Measurements from ENCODE around the gene CRYBG2.

CRYBG2 gene

DNA sequence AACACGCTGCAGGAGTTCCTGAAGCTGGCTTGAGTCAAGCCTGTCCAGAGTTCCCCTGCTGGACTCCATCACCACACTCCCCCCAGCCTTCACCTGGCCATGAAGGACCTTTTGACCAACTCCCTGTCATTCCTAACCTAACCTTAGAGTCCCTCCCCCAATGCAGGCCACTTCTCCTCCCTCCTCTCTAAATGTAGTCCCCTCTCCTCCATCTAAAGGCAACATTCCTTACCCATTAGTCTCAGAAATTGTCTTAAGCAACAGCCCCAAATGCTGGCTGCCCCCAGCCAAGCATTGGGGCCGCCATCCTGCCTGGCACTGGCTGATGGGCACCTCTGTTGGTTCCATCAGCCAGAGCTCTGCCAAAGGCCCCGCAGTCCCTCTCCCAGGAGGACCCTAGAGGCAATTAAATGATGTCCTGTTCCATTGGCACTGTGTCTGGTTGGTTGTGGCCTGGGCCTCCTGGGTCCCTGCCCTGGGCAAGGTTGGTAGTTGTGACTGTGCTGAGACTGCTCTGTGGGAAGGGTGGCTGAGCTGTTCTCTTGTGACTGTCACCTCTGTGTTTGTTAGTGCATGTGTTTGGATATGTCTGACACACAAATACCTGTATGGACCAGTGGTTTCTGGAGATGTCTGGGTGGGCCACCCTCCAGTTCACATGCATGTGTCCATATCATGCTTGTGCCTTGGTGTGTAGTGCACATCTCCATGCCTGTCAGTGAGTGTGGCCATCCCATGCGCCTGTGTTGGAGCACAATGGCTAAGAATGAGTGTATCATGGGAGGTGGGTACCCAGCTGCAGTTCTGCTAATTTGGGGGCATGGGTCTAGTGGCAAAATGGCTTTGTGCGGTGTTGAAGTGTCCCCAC lies 72.6 kb downstream of the CRYBG2 start:
- WGBS (ENCODE audit: insufficient coverage): 100% methylated on average over 5 of the region's 5 CpGs
- peak in 1 of 3 donors; percentile 5 for DNase-seq
- Histone ChIP-seq H3K27me3 (replicated peaks in 2 of 5; ENCODE audit: control insufficient read depth in 4 of 5, insufficient read depth in 5 of 5, low read length in 4 of 5) (no peaks in the 10 kb centered on the region), H3K4me3 (ENCODE audit: control insufficient read depth in 1 of 7, extremely low read depth in 1 of 7, insufficient read depth in 4 of 7, low read depth in 2 of 7, low read length in 6 of 7) (peak overlapping the region in 6 of 7 experiments; percentile 7 to 84 (median 67)), H3K9me3 (ENCODE audit: control extremely low read depth in 1 of 5, control insufficient read depth in 4 of 5, insufficient read depth in 2 of 5, low read depth in 1 of 5, low read length in 4 of 5) (no peaks in the 10 kb centered on the region), H3K4me1 (ENCODE audit: control extremely low read depth in 1 of 4, control insufficient read depth in 4 of 4, insufficient read depth in 4 of 4, low read length in 3 of 4) (peaks cover 27 to 99% (median 97%) of the 10 kb centered on the region in 4 experiments), H3K27ac (ENCODE audit: insufficient read depth in 1 of 2, low read depth in 1 of 2, low read length in 2 of 2, poor library complexity in 1 of 2, severe bottlenecking in 2 of 2) (peak overlapping the region; percentile 89 to 93), H3K36me3 (ENCODE audit: control insufficient read depth in 4 of 4, insufficient read depth in 4 of 4, low read length in 3 of 4) (peaks cover 4 to 49% (median 21%) of the 10 kb centered on the region in 4 experiments)
- ChIA-PET CTCF (interaction anchor here (1.6 to 9.2 kb wide), 2 partner anchors 33 to 39 kb away, joined by 6 to 152 read pairs; partner anchors contain the start of gene CD52), POLR2A (interaction anchor here (0.5 to 2.5 kb wide), 3 partner anchors 18 to 37 kb away, joined by 3 to 7 read pairs (median 4); partner anchors contain the start of gene CD52)

GRCh38 chr1:26280333-26281042 lies 73.4 kb downstream of the CRYBG2 start:
- Histone ChIP-seq H3K4me1 (ENCODE audit: control extremely low read depth in 1 of 4, control insufficient read depth in 4 of 4, insufficient read depth in 4 of 4, low read length in 3 of 4) (peaks cover 28 to 99% (median 97%) of the 10 kb centered on the region in 4 experiments), H3K4me3 (ENCODE audit: control insufficient read depth in 1 of 7, extremely low read depth in 1 of 7, insufficient read depth in 4 of 7, low read depth in 2 of 7, low read length in 6 of 7) (peak overlapping the region; percentile 70 to 86 (median 75)), H3K27me3 (replicated peaks in 2 of 5; ENCODE audit: control insufficient read depth in 4 of 5, insufficient read depth in 5 of 5, low read length in 4 of 5) (no peaks in the 10 kb centered on the region), H3K36me3 (ENCODE audit: control insufficient read depth in 4 of 4, insufficient read depth in 4 of 4, low read length in 3 of 4) (peaks cover 4 to 53% (median 21%) of the 10 kb centered on the region in 4 experiments), H3K9me3 (ENCODE audit: control extremely low read depth in 1 of 5, control insufficient read depth in 4 of 5, insufficient read depth in 2 of 5, low read depth in 1 of 5, low read length in 4 of 5) (no peaks in the 10 kb centered on the region), H3K27ac (ENCODE audit: insufficient read depth in 1 of 2, low read depth in 1 of 2, low read length in 2 of 2, poor library complexity in 1 of 2, severe bottlenecking in 2 of 2) (peak overlapping the region; percentile 89 to 93)
- peak in 1 of 3 donors; percentile 36 for DNase-seq
- POLR2A ChIA-PET: interaction anchor here (1.0 to 2.5 kb wide), 4 partner anchors 8 to 41 kb away, joined by 3 to 8 read pairs (median 6); partner anchors contain the start of gene CD52
- CTCF ChIA-PET: interaction anchor here (0.5 to 9.2 kb wide), 7 partner anchors 9 to 207 kb away, joined by 3 to 152 read pairs (median 3); partner anchors contain the start of gene CD52
- 35% methylated on average over 11 of the region's 20 CpGs for WGBS (ENCODE audit: insufficient coverage)

DNA sequence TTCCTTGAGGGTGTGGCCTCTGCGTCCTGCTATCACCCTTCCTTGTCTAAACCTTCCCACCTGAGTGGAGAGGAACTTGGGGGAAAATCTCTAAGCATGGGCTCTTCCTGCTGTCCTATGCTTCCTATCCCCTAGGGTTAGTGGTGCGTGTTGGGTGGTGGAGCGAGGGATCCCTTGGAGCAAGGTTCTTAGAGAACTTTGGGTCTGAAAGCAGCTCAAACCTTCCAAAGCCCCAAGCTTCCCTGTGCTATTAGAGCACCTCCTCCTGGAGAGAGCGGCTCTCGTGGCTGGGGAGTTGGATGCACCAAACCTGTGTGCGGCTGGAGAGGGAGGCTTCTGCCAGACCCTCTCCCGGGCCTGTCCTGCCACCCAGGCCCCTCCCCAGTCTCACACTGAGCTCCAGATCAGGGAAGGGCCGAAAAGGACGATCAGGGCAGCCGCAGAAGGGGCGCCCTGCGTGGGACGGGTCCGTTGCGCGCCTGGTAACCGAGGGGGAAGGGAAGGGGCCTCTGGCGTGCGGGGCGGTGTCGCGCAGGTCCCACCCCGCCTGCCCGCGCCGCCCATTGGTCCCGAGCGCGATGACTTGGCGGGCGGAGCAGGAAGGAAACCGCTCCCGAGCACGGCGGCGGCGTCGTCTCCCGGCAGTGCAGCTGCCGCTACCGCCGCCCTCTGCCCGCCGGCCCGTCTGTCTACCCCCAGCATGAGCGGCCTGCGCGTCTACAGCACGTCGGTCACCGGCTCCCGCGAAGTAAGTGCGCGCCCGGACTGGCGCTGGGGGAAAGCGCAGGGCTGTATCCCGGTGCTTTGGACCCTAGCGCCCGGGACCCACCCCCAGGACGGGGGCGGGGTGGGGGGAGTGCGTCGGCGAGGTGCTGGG lies 74.2 kb downstream of the CRYBG2 start, which contains the start of gene SH3BGRL3:
TSS of gene SH3BGRL3 (plus strand) at position 631 of the 877 bp plus-strand sequence. CDS start at position 701, 70 bp downstream.
- DNase-seq: peak; percentile 79 to 87 (median 85)
- under 1% methylated on average over 48 of the region's 66 CpGs for WGBS (ENCODE audit: insufficient coverage)
- Histone ChIP-seq H3K4me3 (ENCODE audit: control insufficient read depth in 1 of 7, extremely low read depth in 1 of 7, insufficient read depth in 4 of 7, low read depth in 2 of 7, low read length in 6 of 7) (peak within 1 kb of the TSS; percentile 70 to 86 (median 75)), H3K4me1 (ENCODE audit: control extremely low read depth in 1 of 4, control insufficient read depth in 4 of 4, insufficient read depth in 4 of 4, low read length in 3 of 4) (peaks cover 30 to 99% (median 97%) of the 10 kb centered on the region in 4 experiments), H3K9me3 (ENCODE audit: control extremely low read depth in 1 of 5, control insufficient read depth in 4 of 5, insufficient read depth in 2 of 5, low read depth in 1 of 5, low read length in 4 of 5) (no peaks in the 10 kb centered on the region), H3K27ac (ENCODE audit: insufficient read depth in 1 of 2, low read depth in 1 of 2, low read length in 2 of 2, poor library complexity in 1 of 2, severe bottlenecking in 2 of 2) (peak within 1 kb of the TSS; percentile 89 to 93), H3K27me3 (replicated peaks in 2 of 5; ENCODE audit: control insufficient read depth in 4 of 5, insufficient read depth in 5 of 5, low read length in 4 of 5) (no peaks in the 10 kb centered on the region), H3K36me3 (ENCODE audit: control insufficient read depth in 4 of 4, insufficient read depth in 4 of 4, low read length in 3 of 4) (peaks cover 4 to 53% (median 22%) of the 10 kb centered on the region in 4 experiments)
- ChIA-PET POLR2A (interaction anchor here (0.6 to 1.4 kb wide), 5 partner anchors 9 to 1878 kb away, joined by 3 to 8 read pairs (median 3); no protein-coding TSS in a partner anchor), CTCF (interaction anchor here (0.5 to 9.2 kb wide), 12 partner anchors 10 to 206 kb away, joined by 3 to 152 read pairs (median 4); partner anchors contain the start of genes CD52, ZNF593 and ZNF593OS)

DNA sequence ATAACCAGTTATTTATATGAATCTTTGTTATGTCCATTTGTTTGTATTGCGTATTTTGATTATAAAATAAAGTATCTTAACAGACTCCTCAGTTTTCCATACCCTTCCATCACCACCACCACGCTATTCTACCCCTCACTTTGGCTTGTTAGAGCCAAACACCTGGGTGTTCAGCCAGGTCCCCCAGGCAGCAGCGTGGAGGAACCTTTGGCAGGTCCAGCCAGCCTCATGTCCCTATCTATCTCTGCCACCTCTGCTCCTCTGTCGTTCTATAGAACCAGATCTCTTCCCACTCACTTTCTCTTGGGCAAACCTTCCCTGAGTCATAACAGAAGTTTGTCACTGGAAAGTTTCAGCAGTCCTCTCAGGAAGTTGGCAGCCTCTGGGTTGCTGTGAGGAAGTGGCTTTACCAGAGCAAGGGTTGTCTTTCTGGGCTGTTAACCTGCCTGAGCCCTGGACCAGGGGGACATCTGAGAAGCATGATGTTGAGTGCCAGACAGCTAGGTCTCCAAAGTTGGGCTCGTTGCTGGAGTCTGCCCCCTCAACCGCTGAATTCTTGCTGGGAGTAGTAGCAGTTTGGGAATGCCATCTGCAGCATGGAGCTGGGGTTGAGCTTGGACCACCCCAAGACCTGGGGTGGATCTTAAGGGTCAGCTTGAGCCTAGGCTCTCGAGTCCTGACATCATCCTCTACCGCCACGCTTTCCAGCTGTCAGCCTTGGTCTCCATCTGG lies 75.0 kb downstream of the CRYBG2 start:
- ChIA-PET CTCF (interaction anchor here (0.7 to 9.2 kb wide), 10 partner anchors 10 to 114 kb away, joined by 3 to 152 read pairs (median 4); partner anchors contain the start of genes CD52, ZNF593 and ZNF593OS), POLR2A (interaction anchor here (0.6 to 1.4 kb wide), 6 partner anchors 10 to 1877 kb away, joined by 3 to 8 read pairs (median 4); no protein-coding TSS in a partner anchor)
- H3K27ac ChIP-seq (ENCODE audit: insufficient read depth in 1 of 2, low read depth in 1 of 2, low read length in 2 of 2, poor library complexity in 1 of 2, severe bottlenecking in 2 of 2): peak overlapping the region; percentile 89 to 93
- H3K27me3 ChIP-seq (replicated peaks in 2 of 5; ENCODE audit: control insufficient read depth in 4 of 5, insufficient read depth in 5 of 5, low read length in 4 of 5): no peaks in the 10 kb centered on the region
- no peaks in the 10 kb centered on the region for H3K9me3 ChIP-seq (ENCODE audit: control extremely low read depth in 1 of 5, control insufficient read depth in 4 of 5, insufficient read depth in 2 of 5, low read depth in 1 of 5, low read length in 4 of 5)
- WGBS (ENCODE audit: insufficient coverage): 44% methylated on average over 5 of the region's 9 CpGs
- peak; percentile 60 to 63 (median 61) for DNase-seq
- peaks cover 4 to 57% (median 21%) of the 10 kb centered on the region in 4 experiments for H3K36me3 ChIP-seq (ENCODE audit: control insufficient read depth in 4 of 4, insufficient read depth in 4 of 4, low read length in 3 of 4)
- H3K4me1 ChIP-seq (ENCODE audit: control extremely low read depth in 1 of 4, control insufficient read depth in 4 of 4, insufficient read depth in 4 of 4, low read length in 3 of 4): peaks cover 33 to 99% (median 95%) of the 10 kb centered on the region in 4 experiments
- peak overlapping the region in 6 of 7 experiments; percentile 70 to 86 (median 78) for H3K4me3 ChIP-seq (ENCODE audit: control insufficient read depth in 1 of 7, extremely low read depth in 1 of 7, insufficient read depth in 4 of 7, low read depth in 2 of 7, low read length in 6 of 7)

GRCh38 chr1:26278303-26278702 lies 75.6 kb downstream of the CRYBG2 start:
- WGBS (ENCODE audit: insufficient coverage): 14% methylated on average over 2 of the region's 4 CpGs
- CTCF ChIA-PET: interaction anchor here (0.7 to 9.2 kb wide), 6 partner anchors 11 to 139 kb away, joined by 3 to 152 read pairs (median 6); partner anchors contain the start of genes CD52, CEP85 and ZNF593
- DNase-seq: no peak

More at GRCh38 chr1:26278303-26278702, 75.6 kb downstream of the CRYBG2 start:
- peaks cover 33 to 93% (median 89%) of the 10 kb centered on the region in 4 experiments for H3K4me1 ChIP-seq (ENCODE audit: control extremely low read depth in 1 of 4, control insufficient read depth in 4 of 4, insufficient read depth in 4 of 4, low read length in 3 of 4)
- peaks cover 4 to 52% (median 21%) of the 10 kb centered on the region in 4 experiments for H3K36me3 ChIP-seq (ENCODE audit: control insufficient read depth in 4 of 4, insufficient read depth in 4 of 4, low read length in 3 of 4)
- H3K27me3 ChIP-seq (replicated peaks in 2 of 5; ENCODE audit: control insufficient read depth in 4 of 5, insufficient read depth in 5 of 5, low read length in 4 of 5): no peaks in the 10 kb centered on the region
- peak overlapping the region; percentile 89 to 93 for H3K27ac ChIP-seq (ENCODE audit: insufficient read depth in 1 of 2, low read depth in 1 of 2, low read length in 2 of 2, poor library complexity in 1 of 2, severe bottlenecking in 2 of 2)
- POLR2A ChIA-PET: interaction anchor here (0.9 kb wide), 1 partner anchor 10 kb away, joined by 5 read pairs; no protein-coding TSS in a partner anchor
- no peaks in the 10 kb centered on the region for H3K9me3 ChIP-seq (ENCODE audit: control extremely low read depth in 1 of 5, control insufficient read depth in 4 of 5, insufficient read depth in 2 of 5, low read depth in 1 of 5, low read length in 4 of 5)
- H3K4me3 ChIP-seq (ENCODE audit: control insufficient read depth in 1 of 7, extremely low read depth in 1 of 7, insufficient read depth in 4 of 7, low read depth in 2 of 7, low read length in 6 of 7): peak overlapping the region in 3 of 7 experiments; percentile 80 to 86 (median 84)
